HG03558 (cell line): Measurements from ENCODE around the gene NUDT8.
"Not testable (repeated sequence)": the region's sequence is repeated elsewhere in the genome, so short reads cannot be mapped to it uniquely, and the experiment has no call there.

ENCODE experiments used
- ATAC-seq: cut with Tn5 transposase; IDR thresholded peaks from one replicate; pipeline ENCODE4 v1.9.1; 2021; ENCODE audit warnings: moderate number of reproducible peaks; ENCODE audit not compliant: unreplicated experiment; ENCODE audit errors: extremely low read depth

The NUDT8 gene

DNA sequence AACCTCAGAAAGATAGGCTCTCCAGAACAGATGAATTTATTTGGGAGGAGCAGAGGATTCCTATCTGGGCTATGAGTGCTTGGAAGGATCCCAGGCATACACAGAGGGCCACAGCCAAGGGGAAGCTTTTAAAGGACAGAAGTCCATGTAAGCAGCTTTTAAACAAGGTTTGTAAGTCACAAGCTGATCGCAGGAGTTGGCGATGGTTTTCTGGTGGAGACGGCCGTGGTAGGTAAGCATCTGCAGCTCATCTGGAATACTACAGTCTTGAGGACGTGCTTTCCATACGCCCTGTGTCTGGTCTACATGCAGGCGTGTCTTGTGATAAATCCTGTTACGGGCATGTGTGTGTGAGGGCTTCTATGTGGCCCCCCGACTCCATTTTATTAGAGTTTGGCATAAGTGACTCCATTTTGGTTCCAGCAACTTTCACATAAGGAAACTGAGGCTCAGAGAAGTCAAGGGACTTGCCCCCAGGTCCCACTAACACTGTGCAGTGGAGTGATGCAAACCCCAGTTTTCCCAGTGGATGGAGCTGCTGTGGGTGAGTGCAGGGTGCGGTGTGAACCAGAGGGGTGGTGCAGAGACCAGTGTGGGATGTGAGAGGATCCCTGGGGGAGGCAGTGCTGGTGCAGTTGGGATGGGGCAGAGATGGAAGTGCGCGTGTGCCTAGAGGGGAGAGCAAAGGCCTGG, 32.6 kb upstream of the NUDT8 start:
- ATAC-seq = no peak

DNA sequence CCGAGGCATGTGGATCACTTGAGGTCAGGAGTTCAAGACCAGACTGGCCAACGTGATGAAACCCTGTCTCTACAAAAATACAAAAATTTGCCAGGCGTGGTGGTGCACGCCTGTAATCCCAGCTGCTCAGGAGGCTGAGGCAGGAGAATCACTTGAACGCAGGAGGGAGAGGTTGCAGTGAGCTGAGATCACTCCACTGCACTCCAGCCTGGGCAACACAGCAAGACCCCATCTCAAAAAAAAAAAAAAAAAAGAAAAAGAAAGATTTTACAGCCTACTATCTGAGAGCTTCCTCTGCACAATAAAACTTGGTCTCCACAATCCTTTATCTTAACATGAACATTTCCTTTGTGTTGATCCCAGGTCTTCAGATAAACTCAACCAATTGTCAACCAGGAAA, 31.0 kb upstream of the NUDT8 start:
- ATAC-seq = not testable (repeated sequence)

GRCh38 chr11:67659651-67660165, 30.0 kb upstream of the NUDT8 start:
- ATAC-seq = not testable (repeated sequence)

DNA sequence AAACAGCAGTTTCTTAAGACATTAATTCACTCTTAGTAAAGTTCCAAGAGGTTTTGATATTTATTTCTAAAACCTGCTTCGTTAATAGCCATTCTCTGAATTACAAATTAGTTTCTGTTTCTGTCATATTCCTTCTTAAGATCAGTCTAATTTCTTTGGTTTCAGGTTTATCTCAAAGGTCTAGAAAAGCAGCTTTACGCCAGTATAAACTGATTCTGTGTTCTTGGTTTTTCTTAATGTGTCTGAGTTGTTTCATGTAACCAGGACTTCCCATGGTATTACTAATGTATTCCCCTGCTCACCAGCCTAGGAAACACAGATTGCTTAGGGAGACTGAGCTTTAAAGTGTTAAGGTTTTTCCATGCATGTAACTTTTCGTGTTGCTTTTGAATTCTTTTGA, 27.6 kb upstream of the NUDT8 start:
- ATAC-seq = no peak

DNA sequence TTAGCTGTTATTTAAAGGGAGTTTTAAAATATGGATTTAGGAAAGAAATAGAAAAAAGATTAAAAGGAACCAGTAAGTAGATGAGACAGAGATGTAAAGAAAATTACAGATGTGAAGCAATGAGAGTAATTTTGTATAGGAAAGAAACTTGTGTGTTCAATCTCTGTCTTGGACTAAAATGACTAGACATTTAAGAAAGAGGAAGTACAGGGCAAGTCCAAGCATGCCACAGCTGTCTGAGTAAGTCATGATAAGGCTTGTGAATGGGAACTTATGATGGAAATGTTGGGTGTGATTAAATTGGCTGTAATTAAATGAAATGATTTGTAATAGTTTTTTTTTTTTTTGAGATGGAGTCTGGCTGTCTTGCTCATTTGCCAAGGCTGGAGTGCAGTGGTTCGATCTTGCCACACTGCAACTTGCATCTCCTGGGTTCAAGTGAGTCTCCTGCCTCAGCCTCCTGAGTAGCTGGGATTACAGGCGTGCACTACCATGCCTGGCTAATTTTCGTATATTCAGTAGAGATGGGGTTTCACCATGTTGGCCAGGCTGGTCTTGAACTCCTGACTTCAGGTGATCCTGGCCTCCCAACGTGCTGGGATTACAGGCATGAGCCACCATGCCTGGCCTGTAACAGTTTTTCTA, 26.7 kb upstream of the NUDT8 start:
- ATAC-seq = no peak

GRCh38 chr11:67654225-67654624, 24.5 kb upstream of the NUDT8 start:
- ATAC-seq = no peak

GRCh38 chr11:67652965-67653845, 23.5 kb upstream of the NUDT8 start:
- no peak for ATAC-seq

- ATAC-seq = no peak
Measured at GRCh38 chr11:67651976-67652781, 22.4 kb upstream of the NUDT8 start.

DNA sequence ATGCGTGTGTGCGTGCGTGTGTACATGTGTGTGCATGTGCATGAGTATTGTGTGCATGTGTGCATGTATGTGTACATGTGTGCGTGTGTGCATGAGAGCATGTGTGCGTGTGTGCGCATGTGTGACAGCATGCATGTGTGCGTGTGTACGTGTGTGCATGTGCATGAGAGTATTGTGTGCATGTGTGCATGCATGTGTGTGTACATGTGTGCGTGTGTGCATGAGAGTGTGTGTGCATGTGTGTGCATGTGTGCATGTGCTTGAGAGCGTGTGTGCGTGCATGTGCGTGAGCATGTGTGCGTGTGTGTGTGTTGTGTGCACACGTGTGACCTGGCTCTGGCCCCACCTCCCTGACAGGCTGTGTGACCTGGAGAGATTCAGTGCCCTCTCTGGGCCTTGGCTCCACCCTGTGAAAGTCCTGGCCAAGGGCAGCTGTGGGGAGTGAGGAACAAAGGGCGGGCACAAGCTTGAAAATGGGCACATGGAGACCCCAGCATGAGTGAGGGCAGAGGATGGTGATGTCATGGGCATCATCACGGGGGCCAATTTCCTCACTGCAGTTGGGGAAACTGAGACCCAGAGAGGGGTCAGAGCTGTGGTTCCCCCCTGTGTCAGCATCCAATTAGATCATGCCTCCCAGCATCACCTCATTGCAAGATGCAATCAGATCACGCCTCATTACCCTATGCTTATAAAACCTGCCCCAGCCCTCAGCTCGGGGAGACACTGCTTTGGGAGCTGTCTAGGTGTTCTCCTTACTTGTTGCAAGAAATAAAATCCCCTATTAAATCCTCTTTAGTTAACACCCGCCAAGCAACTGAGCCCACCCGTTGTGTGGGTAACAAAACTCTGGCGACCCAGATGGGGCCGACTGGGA, 20.1 kb upstream of the NUDT8 start:
- no peak for ATAC-seq

GRCh38 chr11:67648796-67649613, 19.3 kb upstream of the NUDT8 start:
- no peak for ATAC-seq

DNA sequence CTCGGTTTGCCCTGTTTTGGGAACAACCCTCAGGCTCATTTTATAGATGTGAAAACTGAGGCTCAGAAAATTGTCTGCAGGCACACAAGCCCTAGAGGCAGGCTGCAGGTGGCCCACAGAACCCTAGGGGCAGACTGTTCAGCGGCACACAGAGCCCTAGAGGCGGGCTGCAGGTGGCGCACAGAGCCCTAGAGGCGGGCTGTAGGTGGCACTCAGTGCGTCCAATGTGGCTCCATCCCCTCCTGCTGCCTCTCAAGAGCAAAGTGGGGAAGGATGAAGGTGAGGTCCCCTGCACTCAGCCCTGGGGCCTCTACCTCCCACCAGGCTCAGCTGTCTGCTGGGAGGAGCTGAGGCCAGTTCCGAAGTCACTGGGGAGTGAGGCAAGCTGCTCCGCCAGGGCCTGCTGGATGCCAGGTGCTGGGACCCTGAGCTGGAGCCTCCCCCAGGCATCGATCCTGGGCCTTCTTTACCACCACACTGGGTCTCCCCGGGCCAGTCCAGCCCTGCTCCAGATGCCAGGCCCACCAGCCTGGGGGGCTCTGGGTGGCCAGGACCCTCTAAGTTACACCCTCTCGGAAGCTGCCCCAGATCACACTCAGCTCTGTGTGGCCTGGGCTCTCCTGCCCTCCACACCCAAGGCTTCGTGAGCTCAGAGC, 18.5 kb upstream of the NUDT8 start:
- ATAC-seq = no peak

DNA sequence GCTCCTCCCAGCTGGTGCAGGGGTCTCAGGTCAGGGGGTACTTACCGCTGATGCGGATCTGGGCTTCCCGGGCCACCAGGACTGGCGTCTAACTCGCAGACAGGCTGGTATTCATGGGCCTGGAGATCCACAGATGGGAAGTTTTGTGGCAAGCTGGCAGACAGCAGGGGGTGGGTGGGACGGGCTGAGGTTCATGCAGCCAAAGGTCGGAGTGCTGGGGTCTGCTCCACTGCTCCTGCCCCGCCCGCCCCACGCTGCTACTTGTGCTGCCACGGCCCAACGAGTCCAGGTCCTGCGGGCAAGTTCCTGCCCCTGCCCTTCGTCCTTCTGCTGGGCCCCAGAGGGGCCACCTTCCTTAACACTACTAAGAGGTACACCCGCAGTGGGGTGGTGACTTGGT, 17.7 kb upstream of the NUDT8 start:
- ATAC-seq = no peak

- ATAC-seq = no peak
Measured at GRCh38 chr11:67646535-67647336, 17.0 kb upstream of the NUDT8 start.

DNA sequence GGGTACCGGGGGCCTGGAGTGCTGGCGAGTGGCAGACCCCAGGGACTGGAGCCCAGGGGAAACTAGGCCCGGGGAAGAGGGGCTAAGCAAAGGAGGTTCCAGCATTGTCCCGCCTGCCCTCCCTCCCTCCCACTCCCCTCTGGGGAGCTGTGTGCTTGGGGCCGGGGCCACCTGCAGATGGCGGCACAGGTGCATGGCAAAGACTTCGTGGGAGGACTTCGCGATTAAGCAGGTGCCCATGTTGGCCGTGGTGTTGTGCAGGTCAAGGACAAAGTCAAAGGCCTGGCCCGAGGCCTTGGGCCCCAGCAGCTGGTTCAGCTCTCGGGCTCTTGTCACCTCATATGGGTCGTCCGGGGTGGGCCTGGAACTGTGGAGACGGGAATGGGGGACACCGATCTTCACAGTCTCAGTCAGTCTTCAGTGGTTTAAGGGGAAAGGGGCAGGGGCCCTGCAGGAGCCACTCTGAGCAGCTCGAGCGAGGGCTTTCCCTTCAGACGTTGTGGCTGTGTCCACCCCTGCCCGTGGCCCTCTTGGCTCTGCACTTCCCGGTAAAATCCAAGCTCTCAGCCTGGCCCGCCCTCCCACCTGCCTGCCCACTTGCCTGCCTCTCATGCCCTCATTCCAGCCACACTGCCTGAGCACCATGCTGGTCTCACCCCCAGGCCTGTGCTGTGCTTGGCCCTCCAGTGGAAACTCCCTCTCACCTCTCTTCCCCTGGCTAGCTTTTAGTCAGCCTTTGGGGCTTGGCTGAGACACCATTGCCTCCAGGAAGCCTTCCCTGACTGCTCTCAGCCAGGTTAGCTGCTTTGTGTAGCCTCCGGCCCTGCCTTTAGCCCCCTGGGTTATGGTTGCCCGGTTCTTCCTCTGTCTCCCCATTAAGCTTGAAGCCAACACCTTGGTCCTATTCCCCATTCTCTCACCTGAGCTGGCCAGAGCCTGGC, 16.1 kb upstream of the NUDT8 start:
- no peak for ATAC-seq

GRCh38 chr11:67644472-67645418, 15.0 kb upstream of the NUDT8 start:
- ATAC-seq = no peak
